Activated T-cell treated with anti-CD3 and anti-CD28 coated beads for 1 hour (primary cell): ENCODE data around the gene COL25A1.
"Not testable (repeated sequence)": the region's sequence is repeated elsewhere in the genome, so short reads cannot be mapped to it uniquely, and the experiment has no call there.

Experiments
- DNase-seq: peaks from one replicate; pipeline ENCODE4 v3.0.0-alpha.2; 2020; ENCODE audit warnings: low read depth

The COL25A1 gene

GRCh38 chr4:109125084-109125483 lies 177.4 kb downstream of the COL25A1 start:
- DNase-seq = no peak

- no peak for DNase-seq
Measured at GRCh38 chr4:109123951-109124350, 178.5 kb downstream of the COL25A1 start.

GRCh38 chr4:109121561-109121960 lies 180.9 kb downstream of the COL25A1 start:
- no peak for DNase-seq

GRCh38 chr4:109119852-109120251 lies 182.6 kb downstream of the COL25A1 start:
- no peak for DNase-seq

- DNase-seq = no peak
Measured at GRCh38 chr4:109118635-109119034, 183.8 kb downstream of the COL25A1 start.

- no peak for DNase-seq
Measured at GRCh38 chr4:109114501-109114900, 188.0 kb downstream of the COL25A1 start.

- DNase-seq = no peak
Measured at GRCh38 chr4:109113521-109113920, 188.9 kb downstream of the COL25A1 start.

- no peak for DNase-seq
Measured at GRCh38 chr4:109111031-109111430, 191.4 kb downstream of the COL25A1 start.

- not testable (repeated sequence) for DNase-seq
Measured at GRCh38 chr4:109108215-109108614, 194.2 kb downstream of the COL25A1 start.

- DNase-seq = no peak
Measured at GRCh38 chr4:109094056-109094455, 208.4 kb downstream of the COL25A1 start.

- DNase-seq = no peak
Measured at GRCh38 chr4:109091727-109092409, 210.6 kb downstream of the COL25A1 start.

- DNase-seq = no peak
Measured at GRCh38 chr4:109083911-109084310, 218.5 kb downstream of the COL25A1 start.

- no peak for DNase-seq
Measured at GRCh38 chr4:109079731-109080130, 222.7 kb downstream of the COL25A1 start.

GRCh38 chr4:109079201-109079600 lies 223.3 kb downstream of the COL25A1 start:
- no peak for DNase-seq

- DNase-seq = no peak
Measured at GRCh38 chr4:109078724-109079123, 223.7 kb downstream of the COL25A1 start.

- no peak for DNase-seq
Measured at GRCh38 chr4:109077505-109077904, 225.0 kb downstream of the COL25A1 start.

GRCh38 chr4:109076709-109077108 lies 225.7 kb downstream of the COL25A1 start:
- not testable (repeated sequence) for DNase-seq

- DNase-seq = no peak
Measured at GRCh38 chr4:109075621-109076020, 226.8 kb downstream of the COL25A1 start.

- DNase-seq = no peak
Measured at GRCh38 chr4:109072595-109072994, 229.9 kb downstream of the COL25A1 start.

GRCh38 chr4:109070677-109071076 lies 231.8 kb downstream of the COL25A1 start:
- not testable (repeated sequence) for DNase-seq

- no peak for DNase-seq
Measured at GRCh38 chr4:109067508-109068235, 234.8 kb downstream of the COL25A1 start.

GRCh38 chr4:109065006-109065405 lies 237.5 kb downstream of the COL25A1 start:
- DNase-seq = no peak

GRCh38 chr4:109053257-109053656 lies 249.2 kb downstream of the COL25A1 start:
- no peak for DNase-seq

GRCh38 chr4:109052821-109053220 lies 249.6 kb downstream of the COL25A1 start:
- no peak for DNase-seq
